ENCODE results near the gene CEP112.

DNA sequence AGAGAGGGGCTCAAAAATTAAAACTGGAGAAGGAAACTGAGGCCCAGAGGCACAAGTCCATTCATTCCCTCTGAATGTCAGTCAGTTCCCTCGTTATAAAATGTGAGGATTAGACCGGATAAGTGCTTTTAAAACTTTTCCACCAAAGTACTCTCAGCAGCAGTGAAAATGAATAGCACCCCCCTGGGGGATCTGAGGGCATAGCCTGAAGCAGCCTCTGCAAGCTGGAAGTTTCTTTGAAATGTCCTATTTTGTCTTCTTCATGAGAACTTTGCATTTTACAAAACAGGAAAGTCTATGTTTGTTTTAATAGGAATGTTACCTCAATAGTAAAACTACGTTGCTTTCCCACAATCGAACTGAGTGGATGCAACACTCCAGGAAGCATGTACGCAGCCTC lies 273.0 kb downstream of the CEP112 start:
- TF ChIP-seq, protein P1, sequence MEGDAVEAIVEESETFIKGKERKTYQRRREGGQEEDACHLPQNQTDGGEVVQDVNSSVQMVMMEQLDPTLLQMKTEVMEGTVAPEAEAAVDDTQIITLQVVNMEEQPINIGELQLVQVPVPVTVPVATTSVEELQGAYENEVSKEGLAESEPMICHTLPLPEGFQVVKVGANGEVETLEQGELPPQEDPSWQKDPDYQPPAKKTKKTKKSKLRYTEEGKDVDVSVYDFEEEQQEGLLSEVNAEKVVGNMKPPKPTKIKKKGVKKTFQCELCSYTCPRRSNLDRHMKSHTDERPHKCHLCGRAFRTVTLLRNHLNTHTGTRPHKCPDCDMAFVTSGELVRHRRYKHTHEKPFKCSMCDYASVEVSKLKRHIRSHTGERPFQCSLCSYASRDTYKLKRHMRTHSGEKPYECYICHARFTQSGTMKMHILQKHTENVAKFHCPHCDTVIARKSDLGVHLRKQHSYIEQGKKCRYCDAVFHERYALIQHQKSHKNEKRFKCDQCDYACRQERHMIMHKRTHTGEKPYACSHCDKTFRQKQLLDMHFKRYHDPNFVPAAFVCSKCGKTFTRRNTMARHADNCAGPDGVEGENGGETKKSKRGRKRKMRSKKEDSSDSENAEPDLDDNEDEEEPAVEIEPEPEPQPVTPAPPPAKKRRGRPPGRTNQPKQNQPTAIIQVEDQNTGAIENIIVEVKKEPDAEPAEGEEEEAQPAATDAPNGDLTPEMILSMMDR (IDR thresholded peaks at IDR 0.05) = no peak
- no peak for TF ChIP-seq POLR2A (IDR thresholded peaks at IDR 0.05)
- no peak for TF ChIP-seq POLR2AphosphoS5 (IDR thresholded peaks at IDR 0.05; ENCODE audit: insufficient read depth in 1 of 2, low read depth in 1 of 2)

Data from vagina (tissue), 2 donors.